GM12891 (cell line): Measurements from ENCODE around the gene SRF.
A peak's percentile ranks its signal among the peaks of the same experiment; 100 is the strongest.
"Not testable (repeated sequence)": the region's sequence is repeated elsewhere in the genome, so short reads cannot be mapped to it uniquely, and the experiment has no call there.

Experiments used
- DNase-seq: peaks from one replicate; pipeline ENCODE4 v3.0.0; 2011; ENCODE audit warnings: low spot score; ENCODE audit not compliant: insufficient read length
- FAIRE-seq: peaks from 2 replicates; lab custom pipeline; 2011; peaks lifted over from hg19 to GRCh38; lab: Jason Lieb, UNC
- PAX5 ChIP-seq: IDR thresholded peaks from 2 replicates; pipeline ENCODE4 v1.6.1; 2011; ENCODE audit warnings: low read length, moderate library complexity, mild to moderate bottlenecking; ENCODE audit not compliant: insufficient read depth, severe bottlenecking
- POLR2A ChIP-seq: IDR thresholded peaks from 2 replicates; pipeline ENCODE4 v1.6.1; 2011; ENCODE audit warnings: low read depth, low read length, control low read depth
- POLR2AphosphoS5 ChIP-seq: IDR thresholded peaks from 2 replicates; pipeline ENCODE4 v1.6.1; 2011; ENCODE audit warnings: low read depth, low read length, control low read depth
- POU2F2 ChIP-seq: IDR thresholded peaks from 2 replicates; pipeline ENCODE4 v1.6.1; 2011; ENCODE audit warnings: low read depth, mild to moderate bottlenecking, control low read depth, low read length, moderate library complexity
- SPI1 ChIP-seq: IDR thresholded peaks from 2 replicates; pipeline ENCODE4 v1.6.1; 2011; ENCODE audit warnings: low read depth, low read length, control low read depth
- TAF1 ChIP-seq: IDR thresholded peaks from 2 replicates; pipeline ENCODE4 v1.6.1; 2011; ENCODE audit warnings: low read depth, low read length, control low read depth

SRF gene

DNA sequence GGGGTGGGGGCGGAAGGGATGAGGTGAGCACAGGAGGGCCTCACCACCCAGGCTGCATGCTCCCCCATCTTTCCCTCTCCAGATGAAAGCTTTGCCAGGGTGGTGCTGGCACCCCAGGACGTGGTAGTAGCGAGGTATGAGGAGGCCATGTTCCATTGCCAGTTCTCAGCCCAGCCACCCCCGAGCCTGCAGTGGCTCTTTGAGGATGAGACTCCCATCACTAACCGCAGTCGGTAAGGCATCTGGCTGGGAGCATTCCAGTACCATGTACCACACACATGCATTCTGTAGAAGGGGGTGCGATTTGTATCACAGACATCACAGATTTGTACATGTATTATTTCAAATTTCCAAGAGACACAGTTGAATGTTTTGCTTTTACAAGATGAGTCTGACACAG lies 40.6 kb upstream of the SRF start:
- DNase-seq (no peak), FAIRE-seq (no peak)

DNA sequence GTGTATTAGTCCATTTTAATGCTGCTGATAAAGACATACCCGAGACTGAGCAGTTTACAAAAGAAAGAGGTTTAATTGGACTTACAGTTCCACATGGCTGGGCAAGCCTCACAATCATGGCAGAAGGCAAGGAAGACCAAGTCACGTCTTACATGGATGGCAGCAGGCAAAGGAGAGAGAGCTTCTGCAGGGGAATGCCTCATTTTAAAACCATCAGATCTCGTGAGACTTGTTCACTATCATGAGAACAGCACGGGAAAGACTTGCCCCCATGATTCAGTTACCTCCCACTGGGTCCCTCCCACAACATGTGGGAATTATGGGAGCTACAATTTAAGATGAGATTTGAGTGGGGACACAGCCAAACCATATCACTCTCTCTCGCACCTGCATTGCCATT lies 39.7 kb upstream of the SRF start:
- DNase-seq, FAIRE-seq: not testable (repeated sequence)

More for the DNA sequence above, 40.6 kb upstream of the SRF start:
- no peak for TF ChIP-seq POLR2AphosphoS5
- no peak for TF ChIP-seq TAF1
- TF ChIP-seq POLR2A, result no peak
- no peak for TF ChIP-seq POU2F2
- TF ChIP-seq PAX5, result no peak
- TF ChIP-seq SPI1, result no peak

DNA sequence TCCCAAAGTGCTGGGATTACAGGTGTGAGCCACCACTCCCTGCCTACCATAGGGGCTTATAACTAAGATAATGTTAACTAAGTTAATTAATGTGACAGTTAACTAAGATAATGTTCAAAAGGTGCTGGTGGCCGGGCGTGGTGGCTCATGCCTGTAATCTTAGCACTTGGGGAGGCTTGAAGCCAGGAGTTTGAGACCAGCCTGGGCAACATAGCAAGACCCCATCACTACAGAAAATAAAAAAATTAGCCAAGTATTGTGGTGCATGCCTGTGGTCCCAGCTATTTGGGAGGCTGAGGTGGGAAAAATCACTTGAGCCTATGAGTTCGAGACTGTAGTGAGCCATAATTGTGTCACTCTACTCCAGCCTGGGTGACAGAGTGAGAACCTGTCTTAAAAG lies 32.8 kb upstream of the SRF start:
- no peak for DNase-seq
- FAIRE-seq, result no peak

DNA sequence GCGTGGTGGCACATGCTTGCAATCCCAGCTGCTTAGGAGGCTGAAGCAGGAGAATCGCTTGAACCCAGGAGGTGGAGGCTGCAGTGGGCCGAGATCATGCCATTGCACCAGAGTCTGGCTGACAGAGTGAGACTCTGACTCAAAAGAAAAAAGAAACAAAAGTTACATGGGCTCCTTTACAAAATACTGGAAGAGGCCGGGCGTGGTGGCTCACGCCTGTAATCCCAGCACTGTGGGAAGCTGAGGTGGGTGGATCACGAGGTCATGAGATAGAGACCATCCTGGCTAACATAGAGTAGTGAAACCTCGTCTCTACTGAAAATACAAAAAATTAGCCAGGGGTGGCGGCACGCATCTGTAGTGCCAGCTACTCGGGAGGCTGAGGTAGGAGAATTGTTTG lies 31.1 kb upstream of the SRF start:
- not testable (repeated sequence) for FAIRE-seq, DNase-seq

More for the DNA sequence above, 32.8 kb upstream of the SRF start:
- TF ChIP-seq POU2F2 (no peak), PAX5 (no peak), SPI1 (no peak), POLR2AphosphoS5 (no peak), POLR2A (no peak), TAF1 (no peak)

DNA sequence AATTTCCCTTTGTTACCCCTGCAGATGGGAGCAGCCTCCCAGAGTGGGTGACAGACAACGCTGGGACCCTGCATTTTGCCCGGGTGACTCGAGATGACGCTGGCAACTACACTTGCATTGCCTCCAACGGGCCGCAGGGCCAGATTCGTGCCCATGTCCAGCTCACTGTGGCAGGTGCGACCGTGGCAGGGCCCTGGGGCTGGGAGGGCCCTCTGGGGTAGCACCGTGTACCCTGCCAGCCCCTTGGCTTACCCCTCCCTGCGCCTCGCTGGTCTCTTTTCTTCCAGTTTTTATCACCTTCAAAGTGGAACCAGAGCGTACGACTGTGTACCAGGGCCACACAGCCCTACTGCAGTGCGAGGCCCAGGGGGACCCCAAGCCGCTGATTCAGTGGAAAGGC lies 29.4 kb upstream of the SRF start:
- FAIRE-seq (no peak), DNase-seq (no peak)
- no peak for TF ChIP-seq SPI1

DNA sequence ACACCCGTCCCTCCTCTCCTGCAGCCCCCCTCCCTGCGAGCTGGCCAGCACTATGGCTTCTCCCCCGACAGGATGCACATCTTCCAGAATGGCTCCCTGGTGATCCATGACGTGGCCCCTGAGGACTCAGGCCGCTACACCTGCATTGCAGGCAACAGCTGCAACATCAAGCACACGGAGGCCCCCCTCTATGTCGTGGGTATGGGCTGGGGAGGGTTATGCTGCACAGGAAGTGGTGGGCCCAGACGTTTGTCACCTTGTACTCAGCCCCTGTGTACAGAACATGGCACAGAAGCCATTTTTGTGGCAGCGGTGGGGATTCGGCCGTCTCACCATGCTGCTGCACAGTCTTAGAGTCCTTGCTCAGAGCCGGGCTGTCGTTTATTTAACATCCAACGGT lies 29.0 kb upstream of the SRF start:
- TF ChIP-seq SPI1, result no peak
- TF ChIP-seq TAF1, result no peak
- no peak for TF ChIP-seq PAX5
- no peak for TF ChIP-seq POLR2A
- no peak for TF ChIP-seq POU2F2
- no peak for TF ChIP-seq POLR2AphosphoS5
- DNase-seq (no peak), FAIRE-seq (no peak)

DNA sequence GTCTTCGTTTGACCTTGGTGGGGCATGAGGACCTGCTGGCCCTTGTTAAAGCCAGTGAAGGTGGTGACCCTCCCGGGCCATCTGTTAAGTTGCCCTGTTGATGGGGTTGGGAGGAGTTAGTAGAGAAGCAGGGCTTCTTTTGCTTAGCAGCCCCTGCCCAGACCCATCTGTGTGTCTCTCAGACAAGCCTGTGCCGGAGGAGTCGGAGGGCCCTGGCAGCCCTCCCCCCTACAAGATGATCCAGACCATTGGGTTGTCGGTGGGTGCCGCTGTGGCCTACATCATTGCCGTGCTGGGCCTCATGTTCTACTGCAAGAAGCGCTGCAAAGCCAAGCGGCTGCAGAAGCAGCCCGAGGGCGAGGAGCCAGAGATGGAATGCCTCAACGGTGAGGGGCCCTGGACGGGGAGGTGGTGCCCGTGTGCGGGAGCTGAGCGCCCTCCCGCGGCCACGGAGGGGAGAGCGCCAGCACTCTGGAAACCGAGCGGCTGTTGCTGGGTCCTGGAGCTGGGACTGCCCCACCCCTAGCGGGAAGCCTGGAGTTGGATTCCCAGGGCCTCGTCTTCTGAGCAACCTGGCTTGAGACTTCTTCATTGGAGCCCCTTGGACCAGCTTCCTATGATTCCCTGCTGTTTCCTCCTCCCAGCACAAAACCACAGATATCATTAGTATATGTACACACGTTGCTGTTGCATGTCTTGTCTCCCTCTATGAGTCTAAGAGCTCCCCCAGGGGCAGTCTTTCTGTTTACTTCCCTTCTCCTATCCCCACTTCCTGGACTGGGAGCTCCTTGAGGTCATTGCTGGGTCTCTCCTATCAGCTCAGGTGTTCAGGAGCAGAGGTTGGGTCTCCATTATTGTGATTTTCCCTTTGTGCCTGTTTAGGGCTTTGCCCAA lies 27.6 kb upstream of the SRF start:
- FAIRE-seq (peak; percentile 45), DNase-seq (peak; percentile 96)
- TF ChIP-seq SPI1 (no peak), POU2F2 (0 out of 2 replicates have a peak, but pooled peaks have one; percentile 39), PAX5 (no peak)

DNA sequence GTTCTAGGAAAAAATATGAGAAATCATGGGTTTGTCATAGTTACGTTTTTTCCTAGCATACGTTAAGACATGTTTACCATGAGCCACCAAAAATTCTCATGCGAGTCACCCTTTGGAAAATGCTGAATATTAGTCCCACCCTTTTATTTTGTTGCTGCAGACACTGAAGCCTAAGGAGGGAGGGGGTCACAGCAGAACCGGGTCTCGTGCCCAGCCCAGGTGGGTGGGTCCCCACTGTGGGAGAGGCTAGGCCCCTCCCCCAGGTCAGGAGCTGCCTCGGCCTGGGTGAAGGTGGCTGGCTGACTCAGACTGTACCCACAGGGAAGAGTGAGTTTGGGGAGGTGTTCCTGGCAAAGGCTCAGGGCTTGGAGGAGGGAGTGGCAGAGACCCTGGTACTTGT lies 26.2 kb upstream of the SRF start:
- FAIRE-seq, result no peak
- no peak for TF ChIP-seq POLR2AphosphoS5
- no peak for TF ChIP-seq PAX5
- no peak for TF ChIP-seq SPI1
- TF ChIP-seq TAF1, result no peak
- no peak for TF ChIP-seq POLR2A
- TF ChIP-seq POU2F2, result no peak

DNA sequence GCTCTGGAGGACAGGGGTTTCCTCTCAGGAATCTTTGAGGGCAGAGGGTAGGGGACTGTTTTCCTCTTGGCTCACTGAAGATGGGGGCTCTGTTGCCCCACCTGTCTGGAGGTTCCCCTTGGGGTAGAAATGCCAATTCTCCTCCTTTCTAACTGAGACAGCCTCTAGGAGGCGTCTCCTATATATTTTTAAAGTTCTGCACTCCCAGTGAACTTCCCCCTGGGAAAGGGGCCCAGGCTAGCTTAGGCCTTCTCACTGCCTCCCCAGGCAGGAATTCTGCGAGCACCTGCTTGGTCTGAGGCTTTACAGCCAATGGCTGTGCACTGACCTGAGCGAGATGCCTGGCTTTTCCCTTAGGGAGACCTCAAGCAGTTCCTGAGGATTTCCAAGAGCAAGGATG lies 24.8 kb upstream of the SRF start:
- DNase-seq, result no peak
- no peak for TF ChIP-seq POU2F2
- no peak for TF ChIP-seq SPI1
- no peak for TF ChIP-seq PAX5
- no peak for TF ChIP-seq TAF1
- no peak for TF ChIP-seq POLR2A
- TF ChIP-seq POLR2AphosphoS5, result no peak
- FAIRE-seq, result no peak

More for the DNA sequence above, 26.2 kb upstream of the SRF start:
- no peak for DNase-seq

DNA sequence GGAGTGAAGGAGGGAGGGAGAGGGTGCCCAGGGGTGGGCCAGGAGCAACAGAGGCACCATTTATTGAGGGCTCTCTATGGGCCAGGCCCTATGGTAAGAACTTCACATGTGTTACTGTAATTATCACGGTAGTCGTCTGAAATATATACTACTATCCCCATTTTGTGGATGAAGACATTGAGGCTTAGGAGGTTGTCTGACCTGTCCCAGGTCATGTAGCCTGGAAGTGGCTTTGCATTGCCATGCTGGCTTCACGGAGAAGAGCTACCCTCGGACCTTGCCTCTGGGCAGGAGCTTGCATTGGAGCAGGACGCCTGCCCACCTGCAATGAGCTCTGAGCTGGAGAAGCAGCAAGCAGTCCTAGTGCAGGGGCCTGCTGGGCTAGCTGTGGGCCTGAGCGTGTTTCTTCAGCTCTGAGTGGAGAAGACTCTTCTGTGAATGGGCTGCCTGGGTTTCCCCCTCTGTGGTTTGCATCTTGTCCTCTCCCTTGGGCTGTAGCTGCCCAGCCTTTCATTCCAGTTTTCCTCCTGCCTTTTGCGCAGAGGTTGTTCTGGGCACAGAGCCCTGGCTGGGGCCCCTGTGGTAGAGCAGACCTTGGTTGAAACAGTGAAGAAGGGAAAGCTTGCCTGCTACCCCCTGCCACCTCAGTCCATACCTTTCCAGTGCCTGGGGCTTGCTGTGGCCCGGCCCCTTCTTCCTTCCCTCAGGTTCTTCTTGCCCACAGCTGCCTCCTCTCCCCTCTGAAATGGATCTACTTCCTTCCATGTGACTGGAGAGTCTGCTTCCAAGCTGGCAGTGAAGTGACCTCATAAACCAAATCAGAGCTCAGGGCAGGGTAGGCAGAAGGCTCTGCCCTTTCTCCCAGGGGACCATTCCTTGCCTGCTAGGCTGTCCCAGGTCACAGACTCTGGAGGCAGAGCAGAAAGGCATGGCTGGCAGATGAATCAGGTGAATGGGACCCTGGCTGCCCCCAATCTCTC lies 24.1 kb upstream of the SRF start:
- no peak for DNase-seq
- TF ChIP-seq POU2F2, result no peak
- no peak for TF ChIP-seq POLR2AphosphoS5
- TF ChIP-seq TAF1, result no peak
- TF ChIP-seq SPI1, result no peak
- TF ChIP-seq PAX5, result no peak
- no peak for TF ChIP-seq POLR2A
- FAIRE-seq, result no peak
